PC-9 (cell line): ENCODE results near the gene NCK2.

Experiments used
- EZH2 ChIP-seq: fragments of 200-600 bp; sonication (generic); IDR thresholded peaks from 2 replicates; pipeline ENCODE4 v1.8.0; 2017; ENCODE audit warnings: antibody characterized with exemption, low read depth
- TF ChIP-seq, protein P1 (sequence below): fragments of 200-600 bp; sonication (generic); conservative IDR thresholded peaks from 2 replicates; pipeline ENCODE4 v1.6.1; 2017; ENCODE audit warnings: mixed run types, antibody characterized with exemption, mild to moderate bottlenecking, moderate library complexity

DNA sequence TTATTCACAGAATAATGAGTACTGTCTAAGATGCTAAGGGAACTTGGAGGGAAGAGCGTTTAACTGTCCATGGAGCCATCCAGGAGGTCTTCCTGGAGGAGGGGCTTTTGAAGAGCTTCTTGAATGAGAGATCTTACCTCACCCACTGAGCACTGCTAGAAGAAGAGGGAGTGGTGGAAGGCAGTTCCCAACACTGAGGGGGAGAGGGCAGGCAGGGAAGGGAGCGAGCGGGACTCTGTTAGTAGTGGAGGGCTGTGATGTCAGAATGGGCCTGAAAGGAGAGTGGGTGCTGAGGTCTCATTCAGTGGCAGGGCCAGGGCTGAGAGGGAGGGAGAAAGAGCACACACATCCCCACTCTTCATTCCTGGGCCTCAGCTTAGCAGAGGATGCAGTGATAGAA, 65.0 kb downstream of the NCK2 start:
- TF ChIP-seq, protein P1, sequence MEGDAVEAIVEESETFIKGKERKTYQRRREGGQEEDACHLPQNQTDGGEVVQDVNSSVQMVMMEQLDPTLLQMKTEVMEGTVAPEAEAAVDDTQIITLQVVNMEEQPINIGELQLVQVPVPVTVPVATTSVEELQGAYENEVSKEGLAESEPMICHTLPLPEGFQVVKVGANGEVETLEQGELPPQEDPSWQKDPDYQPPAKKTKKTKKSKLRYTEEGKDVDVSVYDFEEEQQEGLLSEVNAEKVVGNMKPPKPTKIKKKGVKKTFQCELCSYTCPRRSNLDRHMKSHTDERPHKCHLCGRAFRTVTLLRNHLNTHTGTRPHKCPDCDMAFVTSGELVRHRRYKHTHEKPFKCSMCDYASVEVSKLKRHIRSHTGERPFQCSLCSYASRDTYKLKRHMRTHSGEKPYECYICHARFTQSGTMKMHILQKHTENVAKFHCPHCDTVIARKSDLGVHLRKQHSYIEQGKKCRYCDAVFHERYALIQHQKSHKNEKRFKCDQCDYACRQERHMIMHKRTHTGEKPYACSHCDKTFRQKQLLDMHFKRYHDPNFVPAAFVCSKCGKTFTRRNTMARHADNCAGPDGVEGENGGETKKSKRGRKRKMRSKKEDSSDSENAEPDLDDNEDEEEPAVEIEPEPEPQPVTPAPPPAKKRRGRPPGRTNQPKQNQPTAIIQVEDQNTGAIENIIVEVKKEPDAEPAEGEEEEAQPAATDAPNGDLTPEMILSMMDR = no peak
- no peak for TF ChIP-seq EZH2
